ENCODE results near the gene MTMR2. TPM values are rescaled to one million over a fixed set of nuclear protein-coding genes. Genes with fewer than 3 reads are reported as not detected.

The MTMR2 gene
- polyA plus RNA-seq, 1 of the 3 experiments (the other 2 are of a cell fraction), result 8.6 TPM

- no peak for TF ChIP-seq PBX3 (IDR thresholded peaks at IDR 0.05)
- TF ChIP-seq MAX (IDR thresholded peaks at IDR 0.05; ENCODE audit: low read depth), result no peak
- TF ChIP-seq GABPA (IDR thresholded peaks at IDR 0.05; ENCODE audit: low read depth), result no peak
- TF ChIP-seq CTCF (IDR thresholded peaks at IDR 0.05), result no peak
- no peak for TF ChIP-seq RFX5 (IDR thresholded peaks at IDR 0.05; ENCODE audit: low read length)
- TF ChIP-seq RAD21 (IDR thresholded peaks at IDR 0.05; ENCODE audit: low read length), result no peak
- no peak for TF ChIP-seq GATA2 (CRISPR knock-in tag; IDR thresholded peaks at IDR 0.05)
- TF ChIP-seq TCF12 (IDR thresholded peaks at IDR 0.05), result no peak
- no peak for TF ChIP-seq POLR2AphosphoS5 (IDR thresholded peaks at IDR 0.05; ENCODE audit: low read depth, low read length)
- no peak for TF ChIP-seq IRF3 (IDR thresholded peaks at IDR 0.05; ENCODE audit: low read depth, low read length)
These were observed 16.4 kb downstream of the MTMR2 start (continued) for GRCh38 chr11:95907476-95907875.

- POLR2A ChIA-PET, result no interaction called here
- Histone ChIP-seq H3K9ac (no peak overlapping the region), H3K27ac (ENCODE audit: low read depth in 2 of 2, low read length in 1 of 2) (no peak overlapping the region), H3K79me2 (ENCODE audit: insufficient read depth) (peaks cover 96% of the 10 kb centered on the region), H3K9me2 (no peaks in the 10 kb centered on the region), H3K4me1 (ENCODE audit: control insufficient read depth in 1 of 2, insufficient read depth in 2 of 2, low read depth in 1 of 2, low read length in 1 of 2) (peaks cover 0 to 1% of the 10 kb centered on the region in 2 experiments; a peak in 1 of 4 replicates), H3K4me3 (ENCODE audit: low read depth in 2 of 2, low read length in 1 of 2) (no peak overlapping the region), H3K4me2 (no peak overlapping the region), H3K9me3 (no peaks in the 10 kb centered on the region), H3K36me3 (replicated peaks in 1 of 2; ENCODE audit: control insufficient read depth in 1 of 2, insufficient read depth in 2 of 2, low read length in 1 of 2) (peaks cover 0 to 20% of the 10 kb centered on the region in 2 experiments), H3F3A (replicated peaks; ENCODE audit: insufficient read depth) (peaks cover 14% of the 10 kb centered on the region), H3K27me3 (ENCODE audit: insufficient read depth) (no peaks in the 10 kb centered on the region), H2AFZ (ENCODE audit: low read depth) (no peak overlapping the region), H4K20me1 (ENCODE audit: insufficient read depth) (no peaks in the 10 kb centered on the region)
- CTCF ChIA-PET, result no interaction called here
- DNase-seq, result no peak
- 89% methylated on average over 5 of the region's 5 CpGs for WGBS (ENCODE audit: low lambda C conversion rate)
- TF ChIP-seq NFIC (IDR thresholded peaks at IDR 0.05; ENCODE audit: borderline replicate concordance), result no peak
- no peak for TF ChIP-seq TAF1 (IDR thresholded peaks at IDR 0.05; ENCODE audit: borderline replicate concordance, low read depth, low read length)
- TF ChIP-seq RCOR1 (IDR thresholded peaks at IDR 0.05; ENCODE audit: low read length), result no peak
- TF ChIP-seq FOXJ3 (CRISPR knock-in tag; IDR thresholded peaks at IDR 0.05), result no peak
- no peak for TF ChIP-seq USF2 (IDR thresholded peaks at IDR 0.05; ENCODE audit: borderline replicate concordance, low read depth, low read length)
- no peak for TF ChIP-seq POLR2AphosphoS5 (IDR thresholded peaks at IDR 0.05; ENCODE audit: low read depth, low read length)
- TF ChIP-seq NRF1 (IDR thresholded peaks at IDR 0.05; ENCODE audit: low read depth, low read length), result no peak
- TF ChIP-seq IRF3 (IDR thresholded peaks at IDR 0.05; ENCODE audit: low read depth, low read length), result no peak
- TF ChIP-seq USF1 (IDR thresholded peaks at IDR 0.05; ENCODE audit: borderline replicate concordance, low read depth), result no peak
- no peak for TF ChIP-seq TCF12 (IDR thresholded peaks at IDR 0.05)
- TF ChIP-seq CHD2 (IDR thresholded peaks at IDR 0.05; ENCODE audit: low read length, partially characterized antibody), result no peak
- TF ChIP-seq CTCF (IDR thresholded peaks at IDR 0.05), result no peak
- no peak for TF ChIP-seq YY1 (IDR thresholded peaks at IDR 0.05; ENCODE audit: low read depth)
These were observed 19.8 kb downstream of the MTMR2 start for GRCh38 chr11:95904009-95904650.
